Measurements from ENCODE around the gene ARHGAP18. TPM values are rescaled to one million over a fixed set of nuclear protein-coding genes. Genes with fewer than 3 reads are reported as not detected.

The ARHGAP18 gene
- total RNA-seq, 4 donors from 2014 or later: 2.8 to 9.0 (median 7.1) TPM

DNA sequence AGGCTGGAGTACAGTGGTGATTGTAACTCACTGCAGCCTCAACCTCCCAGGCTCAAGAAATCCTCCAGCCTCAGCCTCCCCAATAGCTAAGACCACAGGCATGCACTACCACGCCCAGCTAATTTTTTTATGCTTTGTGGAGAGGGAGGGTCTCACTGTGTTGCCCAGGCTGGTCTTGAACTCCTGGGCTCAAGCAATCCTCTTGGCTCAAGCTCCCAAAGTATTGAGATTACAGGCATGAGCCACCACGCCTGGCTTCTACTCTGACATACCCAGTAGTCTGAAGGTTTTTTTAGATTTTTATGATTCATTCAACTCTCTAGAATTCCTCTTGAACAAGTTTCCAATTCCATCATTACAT, 1.3 kb upstream of the ARHGAP18 start:
- no peak for TF ChIP-seq POLR2A (IDR thresholded peaks at IDR 0.05)
- no peak for TF ChIP-seq CTCF (IDR thresholded peaks at IDR 0.05)
- Histone ChIP-seq H3K27me3 (no peaks in the 10 kb centered on the region), H3K4me3 (no peak overlapping the region), H3K9me3 (no peaks in the 10 kb centered on the region), H3K36me3 (no peaks in the 10 kb centered on the region), H3K27ac (no peak overlapping the region), H3K4me1 (peaks cover 7 to 33% (median 11%) of the 10 kb centered on the region in 3 donors)
- no peak for DNase-seq
- intact Hi-C loops (cut with DNase I): no loop called here
- 90 to 93% methylated on average over 2 of the region's 2 CpGs for WGBS, 2 donors

DNA sequence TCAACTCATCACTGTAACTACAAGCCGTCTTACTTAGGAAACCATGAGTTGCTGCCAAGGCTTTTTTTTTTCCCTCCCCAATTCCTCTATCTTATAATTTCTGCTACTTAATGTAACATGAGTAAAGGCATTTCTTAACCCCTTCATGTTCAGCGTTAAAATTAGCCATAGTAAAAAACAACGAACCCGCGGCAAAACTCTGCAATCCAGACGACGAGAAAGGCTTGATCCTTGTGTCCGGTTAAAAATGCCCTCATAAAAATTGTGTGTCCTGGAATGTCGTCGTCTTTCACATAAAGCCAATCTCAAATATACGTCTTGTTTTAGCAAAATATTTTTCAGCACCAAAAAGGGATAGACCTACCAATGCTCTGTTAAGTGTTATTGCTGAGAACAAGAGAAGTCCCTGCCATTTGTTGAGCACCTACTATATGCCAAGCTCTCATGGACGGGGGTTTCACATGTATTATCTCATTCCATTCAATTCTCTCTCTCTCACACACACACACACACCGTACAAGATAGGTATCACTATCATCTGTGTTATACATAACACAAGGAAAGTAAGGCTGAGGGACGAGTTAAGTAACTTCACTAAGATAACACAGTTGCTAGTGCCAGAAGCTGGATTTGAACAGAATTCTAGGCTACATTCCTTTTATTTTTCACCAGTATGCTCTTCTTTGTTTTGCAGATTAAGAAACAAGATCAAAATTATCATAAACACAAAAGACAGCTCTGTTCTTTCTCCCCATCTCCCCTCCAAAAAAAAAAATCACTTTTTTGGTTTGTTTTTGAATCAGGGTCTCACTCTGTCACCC, 683 bp upstream of the ARHGAP18 start:
- Histone ChIP-seq H3K27me3 (no peaks in the 10 kb centered on the region), H3K27ac (peak overlapping the region; percentile 84 to 91 (median 88)), H3K4me1 (peaks cover 7 to 33% (median 11%) of the 10 kb centered on the region in 3 donors), H3K36me3 (no peaks in the 10 kb centered on the region), H3K4me3 (peak overlapping the region; percentile 42 to 78 (median 60)), H3K9me3 (no peaks in the 10 kb centered on the region)
- no peak for TF ChIP-seq CTCF (IDR thresholded peaks at IDR 0.05)
- TF ChIP-seq POLR2A (IDR thresholded peaks at IDR 0.05): no peak
- intact Hi-C loops (cut with DNase I): no loop called here
- WGBS, 2 donors: 35 to 46% methylated on average over 14 of the region's 14 CpGs
- DNase-seq: no peak

- Histone ChIP-seq H3K4me3 (peak overlapping the region; percentile 42 to 78 (median 60)), H3K27ac (peak overlapping the region; percentile 84 to 91 (median 88)), H3K4me1 (peaks cover 7 to 33% (median 11%) of the 10 kb centered on the region in 3 donors), H3K27me3 (no peaks in the 10 kb centered on the region), H3K36me3 (no peaks in the 10 kb centered on the region), H3K9me3 (no peaks in the 10 kb centered on the region)
- WGBS, 2 donors: 34 to 41% methylated on average over 2 of the region's 2 CpGs
- no peak for DNase-seq
- no peak for TF ChIP-seq CTCF (IDR thresholded peaks at IDR 0.05)
- TF ChIP-seq POLR2A (IDR thresholded peaks at IDR 0.05): no peak
- intact Hi-C loops (cut with DNase I): no loop called here
These were observed 695 bp downstream of the ARHGAP18 start for GRCh38 chr6:129709196-129709768.

GRCh38 chr6:129708496-129709195, 1.3 kb downstream of the ARHGAP18 start:
- Histone ChIP-seq H3K36me3 (no peaks in the 10 kb centered on the region), H3K9me3 (no peaks in the 10 kb centered on the region), H3K4me1 (peaks cover 7 to 33% (median 11%) of the 10 kb centered on the region in 3 donors), H3K27ac (peak overlapping the region in 3 of 4 donors; percentile 41 to 89 (median 87)), H3K27me3 (no peaks in the 10 kb centered on the region), H3K4me3 (peak overlapping the region in 3 of 4 donors; percentile 59 to 78 (median 62))
- 76 to 84% methylated on average over 4 of the region's 4 CpGs for WGBS, 2 donors
- no peak for DNase-seq
- no peak for TF ChIP-seq CTCF (IDR thresholded peaks at IDR 0.05)
- TF ChIP-seq POLR2A (IDR thresholded peaks at IDR 0.05): no peak
- intact Hi-C loops (cut with DNase I): no loop called here
